Tongue (tissue), 2 donors: ENCODE measurements around the gene IRAK2. TPM values are rescaled to one million over a fixed set of nuclear protein-coding genes. Genes with fewer than 3 reads are reported as not detected.
"Not testable (repeated sequence)": the region's sequence is repeated elsewhere in the genome, so short reads cannot be mapped to it uniquely, and the experiment has no call there.

Experiments
- DNase-seq: peaks from one replicate; pipeline ENCODE4 v3.0.0-alpha.2; 2015
- total RNA-seq: library from RNA; depleted of rRNA; stranded (reverse); fragments of >200 nt; gene quantifications from one replicate; pipeline ENCODE4 v1.2.3, GENCODE V29; 2014

IRAK2 gene
- total RNA-seq, 1 donor from 2014 or later: 6.3 TPM

- DNase-seq: no peak
Observed at GRCh38 chr3:10160346-10160745, 4.4 kb upstream of the IRAK2 start.

DNA sequence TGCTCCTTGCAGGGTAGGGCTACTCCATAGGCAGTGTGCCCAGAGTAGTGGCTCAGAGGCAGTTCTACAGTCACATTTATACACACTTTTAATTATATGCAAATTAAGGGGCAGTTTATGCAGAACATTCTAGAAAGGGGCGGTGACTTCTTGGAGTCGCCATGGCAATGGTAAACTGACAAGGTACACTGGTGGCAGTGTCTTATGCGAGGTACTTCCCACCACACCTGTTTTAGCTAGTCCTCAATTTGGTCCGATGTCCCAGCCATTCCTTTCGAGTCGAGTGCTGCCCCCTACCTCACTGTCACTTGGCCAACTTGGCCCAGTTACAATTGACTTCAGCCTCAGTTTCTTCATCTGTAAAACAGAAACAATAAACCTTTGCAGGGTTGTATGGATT lies 3.8 kb upstream of the IRAK2 start:
- no peak for DNase-seq

DNA sequence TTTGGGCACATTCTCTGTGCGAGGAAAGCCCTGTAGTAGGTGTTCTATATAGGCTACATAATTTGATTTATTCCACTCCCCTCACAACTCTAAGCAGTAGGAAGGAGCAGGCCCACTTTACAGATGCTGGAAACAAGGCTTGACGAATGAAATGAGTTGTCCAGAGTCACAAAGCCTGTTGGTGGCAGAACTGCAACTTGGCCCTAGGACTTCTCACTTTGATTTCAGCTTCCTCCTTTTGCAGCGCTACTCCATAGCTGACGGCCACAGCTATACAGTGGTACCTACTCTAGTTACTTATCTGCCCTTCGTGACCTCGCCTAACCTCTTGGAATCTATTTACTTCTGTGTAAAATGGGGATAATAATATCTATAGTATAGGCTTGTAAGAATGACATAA lies 2.5 kb upstream of the IRAK2 start:
- no peak for DNase-seq

- not testable (repeated sequence) for DNase-seq
Observed at GRCh38 chr3:10164201-10164545, 546 bp upstream of the IRAK2 start.

- no peak for DNase-seq
Observed at GRCh38 chr3:10166213-10166604, 1.5 kb downstream of the IRAK2 start.

GRCh38 chr3:10169000-10169496 lies 4.3 kb downstream of the IRAK2 start:
- no peak for DNase-seq

GRCh38 chr3:10170915-10171478 lies 6.3 kb downstream of the IRAK2 start:
- no peak for DNase-seq

GRCh38 chr3:10173095-10173925 lies 8.6 kb downstream of the IRAK2 start:
- no peak for DNase-seq

- DNase-seq: no peak
Observed at GRCh38 chr3:10173926-10174435, 9.3 kb downstream of the IRAK2 start.

DNA sequence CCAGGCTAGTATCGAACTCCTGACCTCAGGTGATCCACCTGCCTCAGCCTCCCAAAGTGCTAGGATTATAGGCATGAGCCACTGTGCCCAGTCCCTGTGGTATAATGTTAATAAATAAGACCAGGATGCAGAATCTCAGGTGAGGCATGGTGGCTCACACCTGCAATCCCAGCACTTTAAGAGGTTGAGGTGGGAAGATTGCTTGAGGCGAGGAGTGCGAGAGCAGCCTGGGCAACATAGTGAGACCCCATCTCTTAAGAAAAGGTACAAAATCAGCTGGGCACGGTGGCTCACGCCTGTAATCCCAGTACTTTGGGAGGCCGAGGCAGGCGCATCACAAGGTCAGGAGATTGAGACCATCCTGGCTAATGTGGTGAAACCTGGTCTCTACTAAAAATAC lies 10.6 kb downstream of the IRAK2 start:
- DNase-seq: not testable (repeated sequence)

- not testable (repeated sequence) for DNase-seq
Observed at GRCh38 chr3:10176150-10176549, 11.4 kb downstream of the IRAK2 start.

DNA sequence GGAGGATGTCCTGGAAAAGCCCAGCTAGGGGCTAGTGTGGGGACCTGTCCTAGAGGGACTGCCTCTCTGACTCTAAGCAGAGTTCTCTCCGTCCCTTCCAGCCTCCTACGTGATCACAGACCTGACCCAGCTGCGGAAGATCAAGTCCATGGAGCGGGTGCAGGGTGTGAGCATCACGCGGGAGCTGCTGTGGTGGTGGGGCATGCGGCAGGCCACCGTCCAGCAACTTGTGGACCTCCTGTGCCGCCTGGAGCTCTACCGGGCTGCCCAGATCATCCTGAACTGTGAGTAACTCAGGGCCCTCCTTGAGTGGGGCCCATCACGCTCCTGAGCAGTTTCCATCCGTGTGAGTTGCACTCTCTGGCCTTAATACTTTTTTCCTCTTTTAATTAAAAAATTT lies 13.0 kb downstream of the IRAK2 start:
- no peak for DNase-seq

DNA sequence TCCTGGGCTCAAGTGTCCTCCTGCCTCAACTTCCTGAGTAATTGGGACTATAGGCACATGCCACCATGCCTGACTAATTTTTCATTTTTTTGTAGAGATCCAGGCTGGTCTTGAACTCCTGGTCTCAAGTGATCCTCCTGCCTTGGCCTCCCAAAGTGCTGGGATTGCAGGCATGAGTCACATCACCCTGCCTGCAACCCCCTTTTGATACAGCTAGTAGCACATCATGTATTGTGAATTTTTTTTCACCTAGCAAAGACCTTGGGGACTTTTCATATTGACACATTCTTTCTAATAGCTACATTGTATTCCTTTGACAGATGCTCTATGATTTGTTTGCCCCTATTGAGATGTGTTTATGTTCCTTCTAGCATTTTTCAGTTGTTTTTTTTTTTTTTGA lies 14.2 kb downstream of the IRAK2 start:
- no peak for DNase-seq

GRCh38 chr3:10180289-10180688 lies 15.6 kb downstream of the IRAK2 start:
- no peak for DNase-seq

DNA sequence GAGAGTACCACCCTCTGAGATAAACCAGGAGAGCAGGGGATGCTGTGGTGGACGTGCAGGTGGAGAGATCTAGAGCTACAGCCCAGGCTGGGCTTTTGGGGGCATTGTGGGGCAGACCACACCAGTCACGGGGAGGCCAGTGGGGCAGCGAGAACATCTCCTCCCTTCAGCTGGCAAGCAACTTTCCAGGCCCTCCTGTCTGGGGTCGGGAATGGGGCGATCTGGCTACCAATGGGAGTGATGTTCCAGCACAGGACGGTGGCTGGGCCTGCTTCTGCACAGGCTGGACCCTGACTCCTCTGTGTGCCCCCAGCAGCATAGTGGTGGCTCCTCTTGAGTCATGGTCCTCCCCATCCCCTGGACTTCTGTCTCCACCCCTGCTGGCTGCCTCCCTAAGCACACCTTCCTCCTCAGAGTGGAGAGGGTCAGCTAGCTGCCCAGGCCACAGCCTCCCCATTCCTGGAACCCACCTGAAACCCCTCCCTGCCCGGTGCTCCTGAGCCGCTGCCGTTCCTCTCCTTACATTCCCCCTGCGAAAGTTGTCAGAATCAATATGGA lies 16.1 kb downstream of the IRAK2 start:
- DNase-seq: no peak

GRCh38 chr3:10182950-10183349 lies 18.2 kb downstream of the IRAK2 start:
- no peak for DNase-seq

GRCh38 chr3:10184250-10184649 lies 19.5 kb downstream of the IRAK2 start:
- no peak for DNase-seq

DNA sequence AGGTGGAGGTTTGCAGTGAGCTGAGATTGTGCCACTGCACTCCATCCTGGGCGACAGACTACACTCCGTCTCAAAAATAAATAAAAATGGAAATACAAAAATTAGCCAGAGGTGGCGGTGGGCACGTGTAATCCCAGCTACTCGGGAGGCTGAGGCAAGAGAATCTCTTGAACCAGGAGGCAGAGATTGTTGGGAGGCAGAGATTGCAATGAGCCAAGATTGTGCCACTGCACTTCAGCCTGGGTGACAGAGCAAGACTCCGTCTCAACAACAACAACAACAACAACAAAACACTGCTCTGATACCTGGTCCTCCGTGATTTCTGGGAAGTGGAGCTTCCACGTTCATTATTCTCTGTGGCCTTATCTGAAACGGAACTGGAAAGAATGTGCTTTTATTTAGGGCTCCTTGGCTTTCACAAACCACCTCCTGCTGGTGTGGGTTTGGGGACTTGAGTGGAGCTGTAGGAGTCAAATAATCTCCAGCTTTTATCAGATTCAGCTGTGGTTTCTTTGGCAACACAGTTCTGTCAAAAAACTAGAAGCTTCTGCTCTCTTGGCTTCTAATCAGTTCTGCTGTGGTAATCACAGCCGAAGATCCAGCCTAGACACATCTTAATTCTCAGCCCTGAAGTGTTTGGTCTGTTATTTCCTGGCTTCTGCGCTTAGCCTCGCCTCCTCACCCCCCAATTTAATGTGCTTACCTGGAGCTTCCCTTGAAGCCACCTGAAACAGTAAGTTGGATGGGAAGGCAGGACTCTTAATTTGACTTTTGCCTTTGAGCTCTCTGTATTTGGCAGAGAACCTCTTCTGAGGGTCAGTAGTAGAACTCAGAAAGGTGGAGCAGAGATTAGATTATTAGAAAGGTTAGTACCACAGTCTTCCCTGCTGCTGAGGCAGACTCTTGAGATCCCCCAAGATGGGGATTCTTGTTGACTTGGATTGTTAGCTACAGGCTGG lies 21.4 kb downstream of the IRAK2 start:
- no peak for DNase-seq

DNA sequence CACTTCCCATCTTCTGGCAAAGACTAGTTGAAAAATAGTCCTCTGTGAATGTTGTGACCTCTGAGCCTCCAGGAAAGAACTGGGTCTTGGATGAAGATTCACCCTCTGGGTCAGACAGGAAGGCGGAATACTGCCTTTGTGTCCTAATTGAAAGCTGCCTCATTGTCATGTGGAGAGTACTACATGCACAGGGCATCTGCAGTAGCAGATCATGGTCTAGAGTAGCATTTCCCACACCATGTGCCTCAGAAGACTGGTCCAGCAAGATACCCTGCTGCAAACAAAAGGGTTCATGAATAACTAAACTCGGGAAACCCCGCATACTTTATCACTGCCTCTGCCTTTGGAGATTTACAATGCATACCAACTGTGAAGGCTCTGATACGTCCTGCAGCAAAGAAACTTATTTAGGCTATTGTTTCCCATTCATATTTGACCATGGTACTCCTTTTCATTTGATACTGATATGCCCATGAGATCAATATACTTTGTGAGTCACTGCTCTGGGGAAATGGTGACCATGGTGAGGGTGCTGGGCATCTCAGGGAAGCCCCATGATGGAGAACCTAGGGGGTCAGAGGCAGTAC lies 22.7 kb downstream of the IRAK2 start:
- DNase-seq: no peak

GRCh38 chr3:10187944-10188343 lies 23.2 kb downstream of the IRAK2 start:
- DNase-seq: no peak

DNA sequence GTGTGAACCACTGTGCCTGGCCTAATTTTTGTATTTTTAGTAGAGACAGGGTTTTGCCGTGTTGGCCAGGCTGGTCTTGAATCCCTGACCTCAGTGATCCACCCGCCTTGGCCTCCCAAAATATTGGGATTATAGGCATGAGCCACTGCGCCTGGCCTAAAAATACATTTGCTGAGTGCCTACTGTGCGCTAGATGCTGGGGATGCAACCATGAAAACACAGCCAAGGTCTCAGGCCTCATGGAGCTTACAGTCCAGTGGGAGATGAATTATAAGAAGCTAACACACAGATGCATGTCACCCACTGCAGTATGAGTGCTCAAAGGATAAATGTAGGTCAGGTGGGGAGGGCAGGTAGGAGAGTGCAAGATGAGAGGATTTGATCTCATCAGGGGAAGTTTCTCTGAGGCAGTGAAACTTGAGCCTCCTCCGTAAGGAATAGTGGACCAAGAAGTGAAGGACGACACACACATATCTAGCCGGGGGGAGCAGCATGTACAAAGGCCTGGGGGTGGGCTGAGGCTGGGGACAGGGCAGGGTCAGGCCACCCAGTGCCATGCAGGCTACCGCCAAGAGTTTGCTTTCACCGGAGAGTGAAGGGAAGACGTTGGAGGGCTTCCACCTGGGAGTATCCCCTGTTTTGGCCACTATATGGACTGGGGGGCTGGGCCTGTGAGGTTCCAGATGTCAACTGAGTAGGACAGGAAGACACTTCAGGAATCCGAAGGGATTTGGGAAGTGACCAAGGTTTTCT lies 24.3 kb downstream of the IRAK2 start:
- no peak for DNase-seq
